ENCODE results near the gene SOX14. TPM values are rescaled to one million over a fixed set of nuclear protein-coding genes. Genes with fewer than 3 reads are reported as not detected.

SOX14 gene
- total RNA-seq, 1 experiment from 2014 or later: not detected

GRCh38 chr3:137760341-137761098 is 3.6 kb upstream of the SOX14 start:
- Histone ChIP-seq H3K27ac (ENCODE audit: low read length) (no peak overlapping the region), H3K27me3 (ENCODE audit: control insufficient read depth, insufficient read depth, low read length) (peaks cover 55% of the 10 kb centered on the region), H3K36me3 (ENCODE audit: control insufficient read depth, insufficient read depth, low read length) (no peaks in the 10 kb centered on the region), H3K9me3 (ENCODE audit: control insufficient read depth, insufficient read depth, low read depth, low read length) (no peaks in the 10 kb centered on the region), H3K4me1 (ENCODE audit: control insufficient read depth, insufficient read depth, low read length) (peaks cover 13% of the 10 kb centered on the region), H3K4me3 (ENCODE audit: low read depth in 2 of 2, low read length in 2 of 2) (no peak overlapping the region)
- intact Hi-C loops (cut with micrococcal nuclease; ENCODE audit: unreplicated experiment): no loop called here
- BruUV-seq (replicated peaks): no TSS peak
- ChIA-PET POLR2A (no interaction called here), CTCF (no interaction called here)
- in situ Hi-C loops (cut with HindIII; ENCODE audit: low pct_unique_long_range_greater_than_20kb, low sequenced_read_pairs): no loop called here
- DNase-seq (ENCODE audit: low read depth, low spot score): no peak
- TF ChIP-seq POLR2AphosphoS5 (IDR thresholded peaks at IDR 0.05; ENCODE audit: low read depth, low read length): no peak
- no peak for TF ChIP-seq CTCF (IDR thresholded peaks at IDR 0.05)
- TF ChIP-seq TCF7L2 (IDR thresholded peaks at IDR 0.05; ENCODE audit: low read depth, low read length): no peak
- TF ChIP-seq SIN3A (IDR thresholded peaks at IDR 0.05; ENCODE audit: borderline replicate concordance, insufficient read depth, low read depth, low read length): no peak
- no peak for TF ChIP-seq REST (IDR thresholded peaks at IDR 0.05; ENCODE audit: insufficient read depth in 1 of 2, low read depth in 2 of 2, low read length in 1 of 2)
- no peak for ATAC-seq

GRCh38 chr3:137761099-137761562 is 3.0 kb upstream of the SOX14 start:
- DNase-seq (ENCODE audit: low read depth, low spot score) (no peak), ATAC-seq (no peak)
- no peaks in the 10 kb centered on the region for H3K9me3 ChIP-seq (ENCODE audit: control insufficient read depth, insufficient read depth, low read depth, low read length)
- TF ChIP-seq SIN3A (IDR thresholded peaks at IDR 0.05; ENCODE audit: borderline replicate concordance, insufficient read depth, low read depth, low read length): no peak
- no peak for TF ChIP-seq REST (IDR thresholded peaks at IDR 0.05; ENCODE audit: insufficient read depth in 1 of 2, low read depth in 2 of 2, low read length in 1 of 2)
- no peak for TF ChIP-seq TCF7L2 (IDR thresholded peaks at IDR 0.05; ENCODE audit: low read depth, low read length)
- intact Hi-C loops (cut with micrococcal nuclease; ENCODE audit: unreplicated experiment) (no loop called here), in situ Hi-C loops (cut with HindIII; ENCODE audit: low pct_unique_long_range_greater_than_20kb, low sequenced_read_pairs) (no loop called here)
- no peaks in the 10 kb centered on the region for H3K36me3 ChIP-seq (ENCODE audit: control insufficient read depth, insufficient read depth, low read length)
- H3K27me3 ChIP-seq (ENCODE audit: control insufficient read depth, insufficient read depth, low read length): peaks cover 62% of the 10 kb centered on the region
- no peak overlapping the region for H3K4me3 ChIP-seq (ENCODE audit: low read depth in 2 of 2, low read length in 2 of 2)
- ChIA-PET POLR2A (no interaction called here), CTCF (no interaction called here)
- H3K4me1 ChIP-seq (ENCODE audit: control insufficient read depth, insufficient read depth, low read length): peaks cover 16% of the 10 kb centered on the region
- no TSS peak for BruUV-seq (replicated peaks)
- H3K27ac ChIP-seq (ENCODE audit: low read length): no peak overlapping the region
